GM10266 (cell line): Measurements from ENCODE around the gene SMPD2.

Experiments used
- DNase-seq: peaks from one replicate; pipeline ENCODE4 v3.0.0; 2012; ENCODE audit errors: extremely low spot score
- TF ChIP-seq, protein P1 (sequence below): IDR thresholded peaks from 2 replicates; pipeline ENCODE4 v1.5.1; 2012; ENCODE audit warnings: mild to moderate bottlenecking, low read depth; ENCODE audit not compliant: control insufficient read depth, insufficient read depth; ENCODE audit errors: missing control alignments

The SMPD2 gene

DNA sequence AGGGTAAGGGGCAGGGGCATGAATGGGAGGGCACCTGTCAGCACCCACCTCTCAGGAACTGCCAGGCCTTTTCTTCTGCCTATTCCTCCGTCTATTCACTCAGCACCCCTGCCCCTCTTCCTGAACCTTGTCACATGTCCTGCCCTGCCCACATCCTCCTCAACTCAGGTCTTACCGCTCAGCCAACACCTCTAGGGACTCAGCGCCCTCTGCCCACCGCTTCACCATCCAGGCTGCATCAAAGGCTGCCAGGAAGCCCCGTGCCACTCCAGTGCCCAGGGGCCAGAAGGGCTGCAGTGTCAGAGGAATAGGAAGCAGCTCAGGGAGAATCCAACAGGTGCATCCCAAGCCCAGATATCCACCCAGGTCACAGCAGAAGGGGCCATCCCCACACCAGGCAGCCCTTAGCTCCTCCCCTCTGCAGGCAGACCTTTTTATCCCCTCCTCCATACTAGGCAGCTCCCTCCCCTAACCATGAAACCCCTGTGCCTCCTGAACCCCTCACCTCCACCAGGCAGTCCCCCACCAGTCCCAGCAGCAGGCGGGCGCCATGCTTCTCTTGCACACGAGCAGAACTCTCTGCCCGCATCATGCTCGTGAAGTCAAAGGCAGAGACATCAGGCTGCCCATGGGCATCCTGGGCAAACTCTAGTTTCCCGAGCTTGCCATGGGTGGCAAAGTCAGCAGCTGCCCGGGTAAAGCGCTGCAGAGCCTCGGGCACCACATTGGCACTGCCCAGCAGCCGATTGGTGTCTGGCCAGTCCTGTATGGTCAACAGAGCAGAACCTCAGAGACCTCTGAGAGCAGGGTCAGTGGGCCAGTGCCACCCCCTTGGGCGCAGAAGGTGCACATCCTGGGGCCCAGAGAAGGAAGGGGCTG is 9.5 kb downstream of the SMPD2 start:
- DNase-seq, result no peak
- TF ChIP-seq, protein P1, sequence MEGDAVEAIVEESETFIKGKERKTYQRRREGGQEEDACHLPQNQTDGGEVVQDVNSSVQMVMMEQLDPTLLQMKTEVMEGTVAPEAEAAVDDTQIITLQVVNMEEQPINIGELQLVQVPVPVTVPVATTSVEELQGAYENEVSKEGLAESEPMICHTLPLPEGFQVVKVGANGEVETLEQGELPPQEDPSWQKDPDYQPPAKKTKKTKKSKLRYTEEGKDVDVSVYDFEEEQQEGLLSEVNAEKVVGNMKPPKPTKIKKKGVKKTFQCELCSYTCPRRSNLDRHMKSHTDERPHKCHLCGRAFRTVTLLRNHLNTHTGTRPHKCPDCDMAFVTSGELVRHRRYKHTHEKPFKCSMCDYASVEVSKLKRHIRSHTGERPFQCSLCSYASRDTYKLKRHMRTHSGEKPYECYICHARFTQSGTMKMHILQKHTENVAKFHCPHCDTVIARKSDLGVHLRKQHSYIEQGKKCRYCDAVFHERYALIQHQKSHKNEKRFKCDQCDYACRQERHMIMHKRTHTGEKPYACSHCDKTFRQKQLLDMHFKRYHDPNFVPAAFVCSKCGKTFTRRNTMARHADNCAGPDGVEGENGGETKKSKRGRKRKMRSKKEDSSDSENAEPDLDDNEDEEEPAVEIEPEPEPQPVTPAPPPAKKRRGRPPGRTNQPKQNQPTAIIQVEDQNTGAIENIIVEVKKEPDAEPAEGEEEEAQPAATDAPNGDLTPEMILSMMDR, result no peak

- no peak for DNase-seq
- TF ChIP-seq, protein P1, result no peak
Measured at GRCh38 chr6:109450801-109451200, 10.3 kb downstream of the SMPD2 start.

- DNase-seq, result no peak
- TF ChIP-seq, protein P1, result no peak
Measured at GRCh38 chr6:109451376-109451775, 10.9 kb downstream of the SMPD2 start.

GRCh38 chr6:109452181-109452580 is 11.7 kb downstream of the SMPD2 start:
- no peak for DNase-seq
- TF ChIP-seq, protein P1, result no peak

DNA sequence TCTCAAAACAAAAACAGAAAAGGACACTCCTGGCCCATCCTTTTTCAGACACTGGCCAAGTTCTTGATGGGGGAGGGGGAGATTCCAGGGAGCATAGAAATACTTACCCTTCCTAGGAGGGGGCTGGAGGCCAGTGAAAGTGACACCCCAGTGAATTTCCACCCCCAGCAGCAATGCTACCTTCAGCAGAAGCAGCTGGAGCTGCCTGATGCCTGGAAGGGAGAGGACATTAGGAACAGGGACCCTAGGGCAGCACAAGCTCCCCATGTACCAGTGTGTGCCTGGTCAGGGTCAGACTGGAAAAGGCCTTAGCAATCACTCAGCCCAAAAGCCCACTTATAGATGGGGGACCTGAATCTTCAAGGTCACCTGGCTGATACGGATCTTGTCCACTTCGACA is 12.6 kb downstream of the SMPD2 start:
- DNase-seq, result no peak
- TF ChIP-seq, protein P1, result no peak

- DNase-seq, result no peak
Measured at GRCh38 chr6:109453594-109454495, 13.3 kb downstream of the SMPD2 start.

More at GRCh38 chr6:109453594-109454495, 13.3 kb downstream of the SMPD2 start:
- TF ChIP-seq, protein P1, result no peak
